Testis (tissue), 3 donors: ENCODE data around the gene ARID1B. TPM values are rescaled to one million over a fixed set of nuclear protein-coding genes. Genes with fewer than 3 reads are reported as not detected.

Experiments
- DNase-seq: peaks from one replicate; pipeline ENCODE4 v3.0.0-alpha.2; 2019
- H3K27ac ChIP-seq, 2 donors: fragments of 200-600 bp; sonication (generic); one replicate each; pipeline ENCODE4 v1.5.1; 2019
- H3K27me3 ChIP-seq: fragments of 200-600 bp; sonication (generic); one replicate; pipeline ENCODE4 v1.5.1; 2019
- H3K36me3 ChIP-seq: fragments of 200-600 bp; sonication (generic); one replicate; pipeline ENCODE4 v1.5.1; 2017; ENCODE audit warnings: low read depth; ENCODE audit errors: missing control alignments
- H3K4me1 ChIP-seq: fragments of 200-600 bp; sonication (generic); one replicate; pipeline ENCODE4 v1.5.1; 2019
- H3K4me3 ChIP-seq, 2 donors: fragments of 200-600 bp; sonication (generic); one replicate each; pipeline ENCODE4 v1.5.1; 2017 to 2019
- H3K9me3 ChIP-seq: fragments of 200-600 bp; sonication (generic); one replicate; pipeline ENCODE4 v1.5.1; 2017
- CTCF ChIP-seq, 3 experiments: fragments of 450-650 bp in 2 of 3; fragments of 200-600 bp in 1 of 3; sonication (generic) in 1 of 3; IDR thresholded peaks; one replicate each; pipeline ENCODE4 v1.5.1; 2016 to 2019; ENCODE audit warnings: antibody characterized with exemption in 3 of 3, mild to moderate bottlenecking in 2 of 3, moderate library complexity in 1 of 3
- POLR2A ChIP-seq: fragments of 450-650 bp; IDR thresholded peaks from one replicate; pipeline ENCODE4 v1.6.1; 2017; ENCODE audit warnings: antibody characterized with exemption, mild to moderate bottlenecking, moderate library complexity
- WGBS, 2 donors: methylation state at CpG; one replicate each; pipeline ENCODE4 v1.1.5; 2018; 5-methylcytosine and 5-hydroxymethylcytosine counted together
- intact Hi-C: fragments of 100-400 bp; cut with DNase I; formaldehyde crosslinking; loops from one replicate; pipeline ENCODE4 v1.15.1; 2023; ENCODE audit warnings: low total_unique reads
- polyA plus RNA-seq: library from polyadenylated mRNA; stranded (reverse); fragments of 350-450 nt; fragmentation: Illumina TruSeq; extraction: RNeasy Lipid Tissue Mini Kit (QIAGEN cat#74804); gene quantifications from one replicate; pipeline ENCODE4 v1.2.3, GENCODE V29; 2014; ENCODE audit warnings: low read depth, low replicate concordance; ENCODE audit not compliant: insufficient read depth
- total RNA-seq, 2 donors: library from RNA; depleted of rRNA; stranded (reverse); fragments of >200 nt; gene quantifications; one replicate each; pipeline ENCODE4 v1.2.3, GENCODE V29; 2016

The ARID1B gene
- total and polyA plus RNA-seq, 3 donors from 2014 or later = 26.2 to 126 (median 103) TPM

GRCh38 chr6:156878681-156879080, 101.5 kb downstream of the ARID1B start:
- H3K27me3 ChIP-seq = no peaks in the 10 kb centered on the region
- TF ChIP-seq CTCF (IDR thresholded peaks at IDR 0.05) (no peak), POLR2A (no peak)
- H3K9me3 ChIP-seq = no peaks in the 10 kb centered on the region
- intact Hi-C loops = no loop called here
- no peaks in the 10 kb centered on the region for H3K36me3 ChIP-seq
- WGBS, 2 donors = 88 to 94% methylated on average over 4 of the region's 4 CpGs
- no peak overlapping the region for H3K4me3 ChIP-seq
- H3K4me1 ChIP-seq = no peaks in the 10 kb centered on the region
- DNase-seq = no peak
- no peak overlapping the region for H3K27ac ChIP-seq

GRCh38 chr6:156879186-156879585, 102.0 kb downstream of the ARID1B start:
- no peak overlapping the region for H3K27ac ChIP-seq
- TF ChIP-seq CTCF (IDR thresholded peaks at IDR 0.05) = no peak
- TF ChIP-seq POLR2A = no peak
- H3K9me3 ChIP-seq = no peaks in the 10 kb centered on the region
- WGBS, 2 donors = 83 to 87% methylated on average over 4 of the region's 4 CpGs
- H3K4me1 ChIP-seq = no peaks in the 10 kb centered on the region
- DNase-seq = no peak
- no peaks in the 10 kb centered on the region for H3K36me3 ChIP-seq
- no peaks in the 10 kb centered on the region for H3K27me3 ChIP-seq
- H3K4me3 ChIP-seq = no peak overlapping the region
- intact Hi-C loops = no loop called here

GRCh38 chr6:156879591-156879990, 102.4 kb downstream of the ARID1B start:
- Histone ChIP-seq H3K27ac (no peak overlapping the region), H3K4me1 (peaks cover 4% of the 10 kb centered on the region), H3K4me3 (no peak overlapping the region), H3K27me3 (no peaks in the 10 kb centered on the region), H3K36me3 (no peaks in the 10 kb centered on the region), H3K9me3 (no peaks in the 10 kb centered on the region)
- TF ChIP-seq CTCF (IDR thresholded peaks at IDR 0.05) (no peak), POLR2A (no peak)
- WGBS, 2 donors = 82 to 92% methylated on average over 3 of the region's 3 CpGs
- intact Hi-C loops = no loop called here
- no peak for DNase-seq

GRCh38 chr6:156880913-156881312, 103.7 kb downstream of the ARID1B start:
- TF ChIP-seq POLR2A (no peak), CTCF (IDR thresholded peaks at IDR 0.05) (no peak)
- no peaks in the 10 kb centered on the region for H3K27me3 ChIP-seq
- no peaks in the 10 kb centered on the region for H3K9me3 ChIP-seq
- H3K27ac ChIP-seq = no peak overlapping the region
- no peak for DNase-seq
- no peaks in the 10 kb centered on the region for H3K36me3 ChIP-seq
- no peak overlapping the region for H3K4me3 ChIP-seq
- WGBS, 2 donors = 73 to 79% methylated on average over 3 of the region's 3 CpGs
- peaks cover 8% of the 10 kb centered on the region for H3K4me1 ChIP-seq
- intact Hi-C loops = no loop called here
